NCI-H69 (cell line): Measurements from ENCODE around the gene PKD1L1.
A peak's percentile ranks its signal among the peaks of the same experiment; 100 is the strongest.
"Not testable (repeated sequence)": the region's sequence is repeated elsewhere in the genome, so short reads cannot be mapped to it uniquely, and the experiment has no call there.

Experiments used
- DNase-seq: peaks from one replicate; lab custom pipeline; 2025; lab: John Stamatoyannopoulos, UW

PKD1L1 gene

GRCh38 chr7:47938574-47939165 is 9.6 kb downstream of the PKD1L1 start:
- DNase-seq: peak; percentile 55

- no peak for DNase-seq
Measured at GRCh38 chr7:47937711-47938573, 10.3 kb downstream of the PKD1L1 start.

GRCh38 chr7:47937065-47937687 is 11.1 kb downstream of the PKD1L1 start:
- peak; percentile 80 for DNase-seq

DNA sequence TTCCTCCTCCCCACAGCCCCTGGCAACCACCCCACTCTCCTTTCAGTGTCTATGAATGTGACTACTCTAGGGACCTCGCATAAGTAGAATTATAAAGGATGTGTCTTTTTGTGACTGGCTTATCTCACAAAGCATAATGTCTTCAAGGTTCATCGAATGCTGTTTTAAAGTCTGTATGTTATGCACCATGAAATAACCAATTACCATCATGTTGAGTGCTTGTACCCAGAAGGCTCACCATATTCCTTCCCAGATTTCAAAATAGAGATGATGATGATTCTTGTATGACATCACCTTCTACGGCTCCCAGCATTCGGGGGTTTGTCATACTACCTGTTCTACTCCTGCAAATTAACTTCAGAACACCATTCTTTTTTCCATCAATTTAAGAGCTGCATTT is 11.9 kb downstream of the PKD1L1 start:
- peak; percentile 34 for DNase-seq

DNA sequence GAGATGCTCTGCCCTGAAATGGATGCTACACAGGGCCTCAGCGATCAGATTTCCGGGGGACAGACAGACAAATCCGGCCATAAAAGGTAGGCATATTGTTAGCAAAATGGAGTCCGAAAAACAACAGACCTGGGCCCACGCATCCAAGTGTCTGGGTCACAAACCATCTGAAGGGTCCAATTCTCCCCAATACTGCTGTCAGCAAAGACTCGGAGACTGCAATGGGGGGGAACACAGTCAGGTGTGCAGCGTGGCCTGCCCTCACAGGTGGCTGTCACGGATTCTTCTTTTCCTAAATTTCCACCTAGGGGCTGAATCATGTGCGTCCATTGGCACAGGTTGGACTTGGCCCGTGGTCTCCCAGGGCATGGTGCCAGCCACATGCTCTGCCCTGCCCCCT is 12.9 kb downstream of the PKD1L1 start:
- DNase-seq: no peak

DNA sequence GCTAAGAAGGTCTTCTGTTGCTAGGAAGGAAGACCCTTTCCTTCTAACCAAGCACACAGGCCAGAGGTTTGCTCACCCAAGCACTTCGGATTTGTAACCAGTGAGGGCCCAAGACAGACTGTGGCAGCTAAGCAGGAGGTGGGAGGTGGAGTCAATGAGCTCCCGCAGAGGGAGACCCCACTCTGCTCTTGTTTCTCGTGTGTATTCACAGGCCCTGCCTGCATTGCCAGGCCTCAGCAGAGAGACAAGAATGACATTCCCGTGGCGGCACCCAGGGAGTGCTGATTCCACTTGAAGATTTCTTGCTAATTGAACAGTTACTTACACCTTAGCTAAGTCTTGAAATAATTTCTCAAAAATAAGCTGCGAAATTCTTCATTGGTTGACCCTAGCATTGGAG is 13.4 kb downstream of the PKD1L1 start:
- no peak for DNase-seq

- DNase-seq: no peak
Measured at GRCh38 chr7:47933215-47933614, 15.1 kb downstream of the PKD1L1 start.

DNA sequence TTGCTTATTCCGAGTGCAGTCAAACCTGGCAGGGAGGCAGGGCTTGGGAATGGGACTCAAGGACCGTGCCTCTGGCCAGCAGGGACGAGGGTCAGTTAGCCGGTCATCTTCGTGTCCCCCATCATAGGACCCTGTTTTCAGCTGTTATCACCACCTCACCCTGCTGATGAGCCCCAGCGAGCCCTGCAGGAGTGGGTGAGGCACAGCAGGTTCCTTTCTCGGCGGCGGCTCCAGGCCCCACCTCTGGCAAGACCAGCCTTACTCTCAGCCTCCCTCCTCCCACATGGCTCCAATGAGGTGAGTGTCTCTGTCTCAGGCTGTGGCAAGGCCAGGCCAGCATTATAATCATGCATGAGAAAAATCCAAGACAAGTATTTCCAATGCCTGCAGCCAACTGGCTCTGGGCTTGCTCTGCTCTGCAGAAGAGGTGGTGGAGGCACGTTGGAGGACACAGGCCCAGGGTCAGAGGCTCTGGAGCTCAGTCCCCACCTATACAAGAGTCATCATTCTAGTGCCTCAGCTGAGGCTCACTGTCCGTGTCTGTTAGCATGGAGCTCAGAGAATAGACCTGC is 15.7 kb downstream of the PKD1L1 start:
- DNase-seq: no peak

- no peak for DNase-seq
Measured at GRCh38 chr7:47932016-47932415, 16.2 kb downstream of the PKD1L1 start.

GRCh38 chr7:47931005-47932004 is 17.0 kb downstream of the PKD1L1 start:
- no peak for DNase-seq

- no peak for DNase-seq
Measured at GRCh38 chr7:47924266-47924665, 24.0 kb downstream of the PKD1L1 start.

GRCh38 chr7:47923081-47923875 is 25.0 kb downstream of the PKD1L1 start:
- not testable (repeated sequence) for DNase-seq

GRCh38 chr7:47916514-47916913 is 31.8 kb downstream of the PKD1L1 start:
- not testable (repeated sequence) for DNase-seq

- no peak for DNase-seq
Measured at GRCh38 chr7:47915616-47915976, 32.7 kb downstream of the PKD1L1 start.

DNA sequence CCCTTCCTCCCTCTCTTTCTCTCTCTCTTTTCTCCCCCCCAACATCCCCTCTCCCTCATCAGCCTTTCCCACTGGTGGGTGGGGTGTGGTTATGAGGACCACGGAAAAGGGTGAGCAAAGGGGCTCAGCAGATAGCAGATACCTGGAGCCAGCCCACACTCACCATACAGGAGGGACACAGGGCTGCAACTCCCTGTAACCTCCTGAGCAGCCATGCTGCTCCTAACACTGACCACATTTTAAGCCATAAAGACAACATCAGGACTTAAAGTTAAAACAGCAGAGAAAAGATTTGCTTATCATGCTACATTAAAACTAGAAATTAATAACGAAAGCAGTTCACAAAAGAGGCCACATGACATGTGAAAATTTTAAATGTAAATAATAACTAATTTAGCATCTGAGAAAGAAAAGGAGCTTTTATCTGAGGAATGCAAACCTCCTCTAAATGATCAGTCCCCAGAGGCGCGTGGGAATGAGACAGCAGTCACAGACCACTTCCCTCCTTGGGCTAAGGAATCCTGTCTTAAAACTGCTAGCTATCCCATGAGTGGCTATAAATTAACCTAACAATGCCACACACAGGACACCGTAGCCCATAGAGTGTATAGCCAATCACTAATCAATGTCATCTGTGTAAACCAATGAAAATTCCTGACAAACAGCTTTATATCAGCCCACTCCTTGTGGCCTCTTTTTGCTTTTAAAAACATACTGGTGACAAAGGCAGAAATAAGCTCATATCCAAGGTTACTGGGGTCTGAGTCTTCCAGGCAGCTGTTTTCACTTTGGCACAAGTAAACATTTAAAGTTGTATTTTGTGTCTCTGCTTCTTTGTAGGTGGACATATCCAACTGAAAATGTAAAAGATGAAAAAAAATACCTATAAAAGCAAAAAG is 33.3 kb downstream of the PKD1L1 start:
- DNase-seq: no peak

DNA sequence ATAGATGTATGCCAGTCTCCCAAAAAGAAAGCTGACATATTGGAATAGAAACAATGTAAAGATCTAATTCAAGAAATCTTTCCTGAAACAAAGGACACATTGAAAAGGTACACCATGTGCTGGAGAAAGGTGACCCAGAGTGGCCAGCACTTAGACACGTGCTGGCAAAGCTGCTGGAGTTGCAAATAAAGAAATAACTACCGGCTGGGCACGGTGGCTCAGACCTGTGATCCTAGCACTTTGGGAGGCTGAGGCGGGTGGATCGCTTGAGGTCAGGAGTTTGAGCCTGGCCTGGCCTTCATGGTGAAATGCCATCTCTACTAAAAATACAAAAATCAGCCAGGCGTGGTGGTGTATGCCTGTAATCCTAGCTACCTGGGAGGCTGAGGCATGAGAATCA is 35.9 kb downstream of the PKD1L1 start:
- no peak for DNase-seq

GRCh38 chr7:47908720-47909119 is 39.5 kb downstream of the PKD1L1 start:
- DNase-seq: no peak

DNA sequence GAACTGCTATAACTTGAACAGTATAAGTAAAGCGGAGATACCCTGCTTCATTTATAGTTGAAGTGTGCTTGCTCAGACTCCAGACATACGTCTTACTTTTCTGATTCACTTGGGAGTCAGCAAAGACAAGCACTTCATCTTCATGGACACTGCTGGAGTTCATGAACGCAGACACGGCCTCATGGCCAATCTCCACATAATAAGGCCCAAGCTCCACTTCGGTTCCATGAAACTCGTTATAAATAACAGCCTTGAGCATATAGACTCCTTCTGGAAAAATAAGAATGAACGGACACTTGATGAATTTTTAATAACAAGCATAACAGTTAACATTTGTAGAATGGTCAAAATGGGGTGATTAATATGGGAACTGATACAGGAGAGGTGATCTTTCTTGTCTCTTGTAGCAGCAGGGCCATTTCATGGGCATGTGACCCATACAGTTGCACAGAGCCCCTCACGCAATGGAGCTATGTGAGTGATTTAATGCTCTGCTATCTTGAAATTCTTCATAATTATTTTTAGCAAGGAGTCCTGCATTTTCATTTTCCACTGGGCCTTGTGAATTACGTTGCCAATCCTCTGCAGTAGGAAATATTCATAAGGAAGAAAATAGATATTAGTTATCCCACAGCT is 40.2 kb downstream of the PKD1L1 start:
- DNase-seq: no peak

GRCh38 chr7:47906883-47907282 is 41.4 kb downstream of the PKD1L1 start:
- no peak for DNase-seq
